A549 treated with ZK216348 at 1 μM for 4 hours (cell line): ENCODE data around the gene SDHAF4. TPM values are rescaled to one million over a fixed set of nuclear protein-coding genes. Genes with fewer than 3 reads are reported as not detected.

ENCODE experiments used
- total RNA-seq: library from RNA; stranded (reverse); fragments of 200-300 nt; extraction: Qiagen RNA extraction; gene quantifications from 5 replicates; pipeline ENCODE4 v1.2.3, GENCODE V29; 2022; ENCODE audit warnings: low read depth

The SDHAF4 gene
- total RNA-seq = 3.2 to 6.1 TPM (median 3.9 TPM) in 5 replicates

GRCh38 chr6:70566751-70567382 is at the start of gene SDHAF4:
SDHAF4 (plus strand) TSS chr6:70566930; CDS start chr6:70566941, 11 bp downstream.

Other genes starting within 250 kb of the SDHAF4 start
- gene FAM135A, start 153.4 kb upstream of the SDHAF4 start, total RNA-seq = 7.2 to 15.8 TPM (median 12.0 TPM) in 5 replicates
- gene SMAP1, start 101.0 kb downstream of the SDHAF4 start, total RNA-seq = 13.0 to 18.9 TPM (median 17.0 TPM) in 5 replicates